Keratinocyte (primary cell): ENCODE data around the gene SMG7. TPM values are rescaled to one million over a fixed set of nuclear protein-coding genes. Genes with fewer than 3 reads are reported as not detected.

Experiments used
- DNase-seq: peaks from one replicate; pipeline ENCODE4 v3.0.0-alpha.2; 2011; ENCODE audit warnings: low read depth, missing footprints, low spot score
- FAIRE-seq: peaks from 2 replicates; lab custom pipeline; 2011; peaks lifted over from hg19 to GRCh38; lab: Jason Lieb, UNC
- H2AFZ ChIP-seq: 2 replicates; pipeline ENCODE4 v1.6.0; 2012; ENCODE audit warnings: low read length, control low read depth, inconsistent platforms; ENCODE audit not compliant: control insufficient read depth
- H3K27ac ChIP-seq: 2 replicates; pipeline ENCODE4 v1.5.1; 2011; ENCODE audit warnings: low read length; ENCODE audit not compliant: control insufficient read depth, insufficient read depth
- H3K27me3 ChIP-seq: 3 replicates; pipeline ENCODE4 v1.6.0; 2011; ENCODE audit warnings: low read length; ENCODE audit not compliant: control insufficient read depth, insufficient read depth; ENCODE audit errors: extremely low read depth
- H3K36me3 ChIP-seq, 2 experiments: 2 replicates in 1 of 2; 3 replicates in 1 of 2; pipeline ENCODE4 v1.5.1; 2011; ENCODE audit warnings: low read length in 2 of 2, mild to moderate bottlenecking in 1 of 2; ENCODE audit not compliant: control insufficient read depth in 2 of 2, insufficient read depth in 2 of 2; ENCODE audit errors: extremely low read depth in 1 of 2
- H3K4me1 ChIP-seq: 3 replicates; pipeline ENCODE4 v1.5.1; 2011; ENCODE audit warnings: low read length; ENCODE audit not compliant: control insufficient read depth, insufficient read depth; ENCODE audit errors: extremely low read depth
- H3K4me2 ChIP-seq: 3 replicates; pipeline ENCODE4 v1.6.0; 2011; ENCODE audit warnings: low read depth, low read length; ENCODE audit not compliant: control insufficient read depth, insufficient read depth; ENCODE audit errors: extremely low read depth
- H3K4me3 ChIP-seq, 3 experiments: fragments of 200-600 bp in 1 of 3; sonication (generic) in 1 of 3; 2 replicates in 2 of 3; 3 replicates in 1 of 3; pipeline ENCODE4 v1.5.1; 2011 to 2016; ENCODE audit warnings: low read length in 3 of 3, mild to moderate bottlenecking in 3 of 3, control low read depth in 2 of 3, inconsistent platforms in 1 of 3, low read depth in 1 of 3, mixed read lengths in 1 of 3, mixed run types in 1 of 3, moderate library complexity in 1 of 3; ENCODE audit not compliant: control insufficient read depth in 2 of 3, insufficient read depth in 2 of 3; ENCODE audit errors: extremely low read depth in 1 of 3
- H3K79me2 ChIP-seq: 2 replicates; pipeline ENCODE4 v1.6.0; 2012; ENCODE audit warnings: low read length; ENCODE audit not compliant: control insufficient read depth, insufficient read depth
- H3K9ac ChIP-seq: 3 replicates; pipeline ENCODE4 v1.6.0; 2011; ENCODE audit warnings: low read length; ENCODE audit not compliant: control insufficient read depth, insufficient read depth; ENCODE audit errors: extremely low read depth
- H3K9me1 ChIP-seq: 3 replicates; pipeline ENCODE4 v1.6.0; 2011; ENCODE audit warnings: low read length; ENCODE audit not compliant: control insufficient read depth, insufficient read depth; ENCODE audit errors: extremely low read depth
- H3K9me3 ChIP-seq: 2 replicates; pipeline ENCODE4 v1.5.1; 2012; ENCODE audit warnings: low read depth, low read length; ENCODE audit not compliant: control insufficient read depth
- H4K20me1 ChIP-seq: 3 replicates; pipeline ENCODE4 v1.6.0; 2011; ENCODE audit warnings: low read length; ENCODE audit not compliant: control insufficient read depth, insufficient read depth; ENCODE audit errors: extremely low read depth
- EZH2 ChIP-seq: IDR thresholded peaks from one replicate; pipeline ENCODE4 v1.6.1; 2012; ENCODE audit warnings: inconsistent platforms, mild to moderate bottlenecking, low read length, moderate library complexity
- dilution Hi-C: fragments of 300-500 bp; cut with MboI; formaldehyde crosslinking; loops from one replicate; pipeline ENCODE4 v1.7.0; 2020; ENCODE audit warnings: low sequenced_read_pairs; ENCODE audit not compliant: extremely low pct_ligation_motif_present
- polyA plus RNA-seq, 5 experiments: library from polyadenylated mRNA; depleted of rRNA in 3 of 5; stranded (reverse) in 3 of 5; stranded (forward) in 1 of 5; unstranded in 1 of 5; fragments of >200 nt; gene quantifications; 1 replicate in 1 of 5; 2 replicates in 3 of 5; 3 replicates in 1 of 5; pipeline versions ENCODE4 v1.2.1 to v1.2.3, GENCODE V29; 2011 to 2012; ENCODE audit warnings: missing spikeins in 2 of 5, low read depth in 1 of 5, low replicate concordance in 1 of 5
- TF ChIP-seq, protein P1 (sequence below), 3 experiments: IDR thresholded peaks in 1 of 3; conservative IDR thresholded peaks in 1 of 3; optimal IDR thresholded peaks in 1 of 3; 2 replicates in 2 of 3; 3 replicates in 1 of 3; pipeline versions ENCODE3 to v1.5.1; 2011; ENCODE audit warnings: low read length in 3 of 3, mild to moderate bottlenecking in 3 of 3, moderate library complexity in 2 of 3, control low read depth in 1 of 3, inconsistent platforms in 1 of 3; ENCODE audit not compliant: insufficient read depth in 2 of 3; ENCODE audit errors: extremely low read depth in 1 of 3

The SMG7 gene
- polyA plus RNA-seq, 1 donor (not counting 4 experiments of a cell fraction or from before 2014, with no cell fraction given) = 38.2 TPM

DNA sequence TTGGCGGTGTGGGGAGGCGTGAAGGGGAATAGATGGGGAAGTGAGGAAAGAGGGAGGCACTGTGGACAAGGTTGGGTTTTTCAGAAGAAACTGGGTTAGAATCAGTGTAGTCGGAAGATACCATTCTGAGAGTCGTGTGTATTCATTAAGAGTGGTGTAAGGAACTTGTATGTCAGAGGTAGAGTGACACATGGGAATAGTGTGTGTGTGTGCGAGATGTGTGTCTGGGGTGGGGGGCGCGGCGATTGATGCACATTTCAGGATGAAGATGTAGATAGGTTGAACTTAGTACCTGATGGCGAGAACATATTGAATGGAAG is 878 bp downstream of the SMG7 start:
- DNase-seq = no peak
- peaks cover 57% of the 10 kb centered on the region for H3K79me2 ChIP-seq
- peak overlapping the region; percentile 99 for H3K9ac ChIP-seq
- no peak for FAIRE-seq
- dilution Hi-C loops = no loop called here
- no peak for TF ChIP-seq EZH2
- TF ChIP-seq, protein P1, sequence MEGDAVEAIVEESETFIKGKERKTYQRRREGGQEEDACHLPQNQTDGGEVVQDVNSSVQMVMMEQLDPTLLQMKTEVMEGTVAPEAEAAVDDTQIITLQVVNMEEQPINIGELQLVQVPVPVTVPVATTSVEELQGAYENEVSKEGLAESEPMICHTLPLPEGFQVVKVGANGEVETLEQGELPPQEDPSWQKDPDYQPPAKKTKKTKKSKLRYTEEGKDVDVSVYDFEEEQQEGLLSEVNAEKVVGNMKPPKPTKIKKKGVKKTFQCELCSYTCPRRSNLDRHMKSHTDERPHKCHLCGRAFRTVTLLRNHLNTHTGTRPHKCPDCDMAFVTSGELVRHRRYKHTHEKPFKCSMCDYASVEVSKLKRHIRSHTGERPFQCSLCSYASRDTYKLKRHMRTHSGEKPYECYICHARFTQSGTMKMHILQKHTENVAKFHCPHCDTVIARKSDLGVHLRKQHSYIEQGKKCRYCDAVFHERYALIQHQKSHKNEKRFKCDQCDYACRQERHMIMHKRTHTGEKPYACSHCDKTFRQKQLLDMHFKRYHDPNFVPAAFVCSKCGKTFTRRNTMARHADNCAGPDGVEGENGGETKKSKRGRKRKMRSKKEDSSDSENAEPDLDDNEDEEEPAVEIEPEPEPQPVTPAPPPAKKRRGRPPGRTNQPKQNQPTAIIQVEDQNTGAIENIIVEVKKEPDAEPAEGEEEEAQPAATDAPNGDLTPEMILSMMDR (optimal IDR thresholded peaks at IDR 0.05 in 1 of 3, IDR thresholded peaks at IDR 0.05 in 1 of 3, conservative IDR thresholded peaks at IDR 0.05 in 1 of 3; ENCODE audit: extremely low read depth in 1 of 3, insufficient read depth in 2 of 3, low read length in 3 of 3) = no peak
- H3K9me1 ChIP-seq = no peaks in the 10 kb centered on the region
- peak overlapping the region; percentile 77 for H3K27ac ChIP-seq
- peak overlapping the region; percentile 88 for H3K4me2 ChIP-seq
- no peaks in the 10 kb centered on the region for H3K27me3 ChIP-seq
- H3K36me3 ChIP-seq = peaks cover 0 to 3% of the 10 kb centered on the region in 2 experiments
- peaks cover 14% of the 10 kb centered on the region for H3K4me1 ChIP-seq
- peak overlapping the region; percentile 77 for H2AFZ ChIP-seq
- no peaks in the 10 kb centered on the region for H3K9me3 ChIP-seq
- no peaks in the 10 kb centered on the region for H4K20me1 ChIP-seq
- peak overlapping the region; percentile 88 to 98 (median 90) for H3K4me3 ChIP-seq

DNA sequence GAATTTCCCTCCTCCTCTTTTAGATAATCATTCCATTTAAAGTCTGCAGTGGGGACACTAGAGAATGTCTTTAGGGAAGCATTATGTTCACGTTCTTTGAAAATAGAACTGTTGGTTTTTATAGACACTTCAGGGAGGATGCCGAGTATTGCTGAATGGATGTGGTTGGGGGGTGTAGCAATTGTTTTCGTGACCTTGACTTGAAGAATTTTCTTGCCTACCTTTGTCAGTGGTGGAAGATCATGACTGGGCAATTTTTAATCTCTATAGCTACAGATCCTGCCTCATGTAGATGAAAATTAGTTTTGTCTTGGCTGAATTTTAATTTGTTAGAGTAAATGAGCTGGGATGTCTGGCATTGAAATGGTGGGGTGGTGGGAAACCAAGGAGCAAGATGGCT is 3.8 kb downstream of the SMG7 start:
- no peak for FAIRE-seq

More for the DNA sequence above, 3.8 kb downstream of the SMG7 start:
- H3K27ac ChIP-seq = no peak overlapping the region
- peaks cover 86% of the 10 kb centered on the region for H3K79me2 ChIP-seq
- H2AFZ ChIP-seq = no peak overlapping the region
- H3K4me1 ChIP-seq = peaks cover 19% of the 10 kb centered on the region
- TF ChIP-seq, protein P1 (optimal IDR thresholded peaks at IDR 0.05 in 1 of 3, IDR thresholded peaks at IDR 0.05 in 1 of 3, conservative IDR thresholded peaks at IDR 0.05 in 1 of 3; ENCODE audit: extremely low read depth in 1 of 3, insufficient read depth in 2 of 3, low read length in 3 of 3) = no peak
- TF ChIP-seq EZH2 = no peak
- peaks cover 0 to 3% of the 10 kb centered on the region in 2 experiments for H3K36me3 ChIP-seq
- peaks cover 4% of the 10 kb centered on the region for H3K9me1 ChIP-seq
- no peaks in the 10 kb centered on the region for H4K20me1 ChIP-seq
- no peak for DNase-seq
- H3K4me2 ChIP-seq = no peak overlapping the region
- H3K9me3 ChIP-seq = no peaks in the 10 kb centered on the region
- no peak overlapping the region for H3K4me3 ChIP-seq
- dilution Hi-C loops = no loop called here
- no peak overlapping the region for H3K9ac ChIP-seq
- H3K27me3 ChIP-seq = no peaks in the 10 kb centered on the region
